Gastroesophageal sphincter (tissue), 3 donors: Measurements from ENCODE around the gene FHOD3.

Experiments
- CTCF ChIP-seq, 4 experiments: fragments of 200-600 bp in 2 of 4; fragments of 450-650 bp in 2 of 4; sonication (generic) in 1 of 4; IDR thresholded peaks; one replicate each; pipeline ENCODE4 v1.5.1; 2017 to 2019; ENCODE audit warnings: antibody characterized with exemption in 4 of 4, mild to moderate bottlenecking in 2 of 4, moderate library complexity in 2 of 4
- EP300 ChIP-seq: sonication (generic); formaldehyde crosslinking; IDR thresholded peaks from one replicate; pipeline ENCODE4 v1.6.1; 2017; ENCODE audit warnings: antibody characterized with exemption, mild to moderate bottlenecking
- POLR2A ChIP-seq, 2 donors: fragments of 450-650 bp; IDR thresholded peaks; one replicate each; pipeline ENCODE4 v1.6.1; 2017; ENCODE audit warnings: antibody characterized with exemption in 2 of 2, mild to moderate bottlenecking in 2 of 2, moderate library complexity in 1 of 2
- POLR2AphosphoS5 ChIP-seq: sonication (generic); formaldehyde crosslinking; IDR thresholded peaks from one replicate; pipeline ENCODE4 v1.6.1; 2017; ENCODE audit warnings: antibody characterized with exemption

- TF ChIP-seq CTCF (IDR thresholded peaks at IDR 0.05), result no peak
- no peak for TF ChIP-seq POLR2AphosphoS5
- no peak for TF ChIP-seq POLR2A (IDR thresholded peaks at IDR 0.05)
- TF ChIP-seq EP300, result no peak
Observed at GRCh38 chr18:36281936-36282335, 15.6 kb upstream of the FHOD3 start.
